GM18499 (cell line): ENCODE data around the gene PARD6B.
"Not testable (repeated sequence)": the region's sequence is repeated elsewhere in the genome, so short reads cannot be mapped to it uniquely, and the experiment has no call there.

Source experiments
- ATAC-seq: cut with Tn5 transposase; IDR thresholded peaks from one replicate; pipeline ENCODE4 v1.9.1; 2021; ENCODE audit warnings: moderate number of reproducible peaks; ENCODE audit not compliant: insufficient read depth, unreplicated experiment

Gene PARD6B

GRCh38 chr20:50794181-50794845 lies 62.9 kb downstream of the PARD6B start:
- no peak for ATAC-seq

DNA sequence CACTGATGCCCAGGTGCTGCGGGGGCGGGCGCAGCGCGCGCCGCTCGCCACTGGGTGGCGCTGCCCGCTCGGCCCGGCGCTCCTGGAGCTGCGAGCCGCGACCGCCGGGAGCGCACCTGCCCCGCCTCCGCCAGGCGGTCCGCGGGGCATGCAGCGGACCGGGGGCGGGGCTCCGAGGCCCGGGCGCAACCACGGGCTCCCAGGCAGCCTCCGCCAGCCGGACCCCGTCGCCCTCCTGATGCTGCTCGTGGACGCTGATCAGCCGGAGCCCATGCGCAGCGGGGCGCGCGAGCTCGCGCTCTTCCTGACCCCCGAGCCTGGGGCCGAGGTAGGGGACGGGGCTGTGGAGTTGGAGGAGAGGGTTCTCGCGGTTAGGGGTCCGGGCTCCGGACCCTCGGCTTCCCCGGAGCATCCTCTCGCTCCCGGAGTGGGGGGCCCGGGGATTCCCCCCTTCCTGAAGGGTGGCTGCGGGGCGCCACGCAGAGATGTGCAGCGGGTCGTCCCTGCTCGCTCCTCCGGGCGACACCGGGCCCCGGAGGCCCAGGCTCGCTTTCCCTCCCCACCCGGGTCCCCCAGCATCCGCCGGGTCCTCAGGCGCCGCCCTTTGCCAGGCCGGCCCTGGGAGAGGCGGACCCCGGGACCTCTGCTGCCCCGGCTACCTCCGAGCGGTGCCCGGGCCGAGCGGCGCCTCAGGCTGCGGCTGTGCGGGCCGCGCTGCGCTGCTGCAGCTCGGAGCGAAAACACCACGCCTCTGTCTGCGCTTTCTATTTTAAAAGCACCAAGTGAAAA lies 63.7 kb downstream of the PARD6B start, which contains the start of gene BCAS4:
BCAS4 (plus strand) TSS at position 216 of the 789 bp plus-strand sequence; CDS start at position 239, 23 bp downstream.
- no peak for ATAC-seq

DNA sequence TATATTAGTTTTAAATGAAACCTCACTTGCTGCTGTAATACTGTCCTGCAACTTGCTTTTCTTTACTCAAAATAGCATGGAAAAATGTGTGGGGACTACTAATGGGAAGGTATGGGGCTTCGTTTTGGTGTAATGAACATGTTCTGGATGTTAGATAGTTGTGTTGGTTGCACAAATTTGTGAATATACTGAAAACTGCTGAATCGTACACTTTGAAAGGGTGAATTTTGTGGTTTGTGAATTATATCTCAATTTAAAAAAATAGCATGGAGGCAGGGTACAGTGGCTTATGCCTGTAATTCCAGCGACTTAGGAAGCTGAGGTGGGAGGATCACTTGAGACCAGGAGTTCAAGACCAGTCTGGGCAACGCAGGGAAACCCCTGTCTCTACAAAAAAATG lies 65.8 kb downstream of the PARD6B start:
- ATAC-seq: no peak

DNA sequence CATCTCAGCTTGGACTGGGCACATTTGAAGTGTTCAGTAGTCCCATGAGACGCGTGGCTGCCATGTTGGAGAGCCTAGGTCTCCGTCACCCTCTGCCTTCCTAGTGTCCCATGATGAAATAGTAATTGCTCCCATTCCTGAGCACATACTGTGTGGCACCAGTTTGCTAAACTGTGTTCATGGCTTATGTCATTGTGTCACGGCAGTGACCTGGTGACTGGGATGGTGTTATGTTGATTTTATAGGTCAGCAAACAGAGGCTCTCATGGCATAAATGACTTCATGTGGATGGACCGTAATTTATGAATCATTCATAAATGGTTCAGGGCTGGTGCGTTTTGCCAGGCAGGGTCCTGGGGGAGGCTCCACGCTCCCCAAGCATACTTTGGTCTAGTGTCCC lies 67.3 kb downstream of the PARD6B start:
- no peak for ATAC-seq

DNA sequence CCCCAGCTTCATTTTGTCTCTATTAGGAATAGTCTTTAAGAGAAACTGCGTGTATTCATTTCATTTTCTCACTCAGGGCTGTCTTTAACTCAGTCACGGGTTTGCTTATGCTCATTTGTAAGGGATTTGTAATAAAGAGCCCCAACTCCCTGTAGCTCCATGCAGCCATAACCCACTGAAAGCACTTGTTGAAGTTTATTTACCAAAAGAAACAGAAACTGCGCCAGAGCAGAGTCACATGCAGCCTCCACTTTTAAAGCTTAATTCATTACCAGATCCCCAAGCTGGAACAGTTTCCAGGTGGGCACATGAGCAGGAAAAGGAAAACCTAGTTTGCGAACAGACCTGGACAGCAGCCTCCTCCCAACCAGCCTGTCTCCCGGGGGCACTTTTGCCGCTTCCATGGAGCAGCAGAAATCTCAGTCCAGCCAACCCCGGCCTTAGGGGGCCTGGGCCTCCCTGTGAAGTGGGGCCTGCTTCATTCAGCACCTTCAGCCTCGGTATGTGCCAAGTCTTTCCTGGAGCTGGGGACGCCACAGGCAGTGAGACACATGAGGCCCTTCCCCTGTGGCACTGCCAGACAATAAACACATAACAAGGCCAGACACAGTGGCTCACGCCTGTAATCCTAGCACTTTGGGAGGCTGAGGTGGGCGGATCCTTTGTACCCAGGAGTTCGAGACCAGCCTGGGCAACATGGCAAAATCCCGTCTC lies 68.0 kb downstream of the PARD6B start:
- no peak for ATAC-seq

DNA sequence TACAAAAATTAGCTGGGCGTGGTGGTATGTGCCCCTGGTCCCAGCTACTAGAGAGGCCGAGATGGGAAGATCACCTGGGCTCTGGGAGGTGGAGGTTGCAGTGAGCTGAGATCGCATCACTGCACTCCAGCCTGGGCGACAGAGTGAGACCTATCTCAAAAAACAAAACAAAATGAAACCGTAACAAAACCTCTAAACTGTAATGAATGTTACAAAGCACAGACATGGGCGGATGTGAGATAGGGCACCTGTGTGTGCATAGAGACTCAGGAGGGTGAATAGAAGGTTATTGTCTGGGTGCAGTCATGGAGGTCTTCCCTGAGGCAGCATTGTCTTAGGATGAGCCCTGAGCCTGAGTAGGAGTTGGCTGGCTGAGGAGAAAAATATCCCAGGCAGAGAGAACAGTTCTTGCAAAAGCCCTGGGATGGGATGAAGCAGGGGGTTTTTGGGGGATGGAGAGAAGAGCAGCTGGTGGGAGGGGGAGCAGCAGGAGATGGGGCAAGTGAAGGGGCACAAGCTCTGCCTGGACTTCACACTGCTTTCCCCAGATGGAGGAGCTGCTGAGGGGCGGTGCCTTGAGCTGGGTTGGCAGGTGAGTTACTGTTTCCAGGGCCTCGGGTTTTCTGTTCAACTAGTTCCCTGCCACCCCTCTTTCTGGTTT lies 68.6 kb downstream of the PARD6B start:
- ATAC-seq: peak; percentile 38

DNA sequence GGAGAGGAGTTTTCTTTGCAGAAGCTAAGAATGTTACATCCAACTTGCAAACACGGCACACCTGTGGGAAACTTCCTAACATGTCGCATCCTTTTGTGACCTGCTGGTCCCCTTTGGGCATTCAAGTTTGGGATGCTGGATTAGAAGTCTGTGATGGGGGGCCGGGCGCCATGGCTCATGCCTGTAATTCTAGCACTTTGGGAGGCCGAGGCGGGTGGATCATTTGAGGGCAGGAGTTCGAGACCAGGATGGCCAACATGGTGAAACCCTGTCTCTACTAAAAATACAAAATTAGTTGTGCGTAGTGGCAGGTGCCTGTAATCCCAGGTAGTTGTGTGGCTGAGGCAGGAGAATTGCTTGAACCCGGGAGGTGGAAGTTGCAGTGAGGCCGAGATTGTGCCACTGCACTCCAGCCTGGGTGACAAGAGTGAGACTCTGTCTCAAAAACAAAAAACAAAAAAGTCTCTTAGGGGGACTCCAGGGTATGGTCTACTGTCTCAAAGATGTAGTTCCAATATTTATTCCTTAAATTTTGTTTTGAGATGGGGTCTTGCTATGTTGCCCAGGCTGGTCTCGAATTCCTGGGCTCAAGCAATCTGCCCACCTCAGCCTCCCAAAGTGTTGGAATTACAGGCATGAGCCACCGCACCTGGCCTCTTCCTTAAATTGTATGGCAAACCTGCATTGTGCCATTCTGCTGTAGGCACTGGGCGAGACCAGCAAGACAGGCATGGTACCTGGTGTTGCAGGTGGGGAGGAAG lies 69.8 kb downstream of the PARD6B start:
- not testable (repeated sequence) for ATAC-seq

DNA sequence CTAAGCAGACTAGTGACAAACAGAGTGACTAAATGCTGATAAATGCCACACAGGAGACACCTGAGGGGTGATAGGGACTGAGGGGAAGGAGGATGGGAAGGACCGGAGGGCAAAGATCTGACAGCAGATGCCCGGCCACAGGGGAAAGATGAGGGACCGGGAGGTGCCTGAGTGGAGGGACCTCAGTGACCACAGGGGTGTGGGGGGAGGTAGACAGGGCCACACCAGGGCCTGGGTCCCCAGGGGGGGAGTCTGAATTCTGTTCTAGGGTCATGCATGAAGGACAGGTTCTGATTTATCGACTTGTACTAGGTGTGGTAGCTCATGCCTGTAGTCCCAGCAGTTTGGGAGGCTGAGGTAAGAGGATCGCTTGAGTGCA lies 70.4 kb downstream of the PARD6B start:
- no peak for ATAC-seq

DNA sequence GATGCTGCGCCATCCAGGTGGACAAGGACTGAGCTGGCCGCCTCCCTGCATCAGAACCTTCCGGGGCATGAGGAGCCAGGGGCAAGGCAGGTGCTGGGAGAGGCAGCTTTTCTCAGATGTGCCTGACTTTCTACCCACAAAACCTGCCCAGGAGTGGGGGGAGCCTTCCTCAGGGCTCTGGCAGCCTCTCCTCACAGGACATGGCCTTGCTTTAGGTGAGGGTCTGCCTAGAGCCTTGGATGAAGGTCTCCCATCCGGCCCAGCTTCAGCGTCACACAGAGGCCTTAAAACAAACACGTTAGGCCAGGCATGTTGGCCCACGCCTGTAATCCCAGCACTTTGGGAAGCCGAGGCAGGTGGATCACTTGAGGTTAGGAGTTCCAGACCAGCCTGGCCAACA lies 70.9 kb downstream of the PARD6B start:
- ATAC-seq: no peak

- no peak for ATAC-seq
Observed at GRCh38 chr20:50804437-50805348, 73.3 kb downstream of the PARD6B start.

GRCh38 chr20:50805349-50805684 lies 73.9 kb downstream of the PARD6B start:
- no peak for ATAC-seq

- no peak for ATAC-seq
Observed at GRCh38 chr20:50806126-50806768, 74.9 kb downstream of the PARD6B start.
